ENCODE data around the gene PRR23C.
"Not testable (repeated sequence)": the region's sequence is repeated elsewhere in the genome, so short reads cannot be mapped to it uniquely, and the experiment has no call there.

The PRR23C gene

DNA sequence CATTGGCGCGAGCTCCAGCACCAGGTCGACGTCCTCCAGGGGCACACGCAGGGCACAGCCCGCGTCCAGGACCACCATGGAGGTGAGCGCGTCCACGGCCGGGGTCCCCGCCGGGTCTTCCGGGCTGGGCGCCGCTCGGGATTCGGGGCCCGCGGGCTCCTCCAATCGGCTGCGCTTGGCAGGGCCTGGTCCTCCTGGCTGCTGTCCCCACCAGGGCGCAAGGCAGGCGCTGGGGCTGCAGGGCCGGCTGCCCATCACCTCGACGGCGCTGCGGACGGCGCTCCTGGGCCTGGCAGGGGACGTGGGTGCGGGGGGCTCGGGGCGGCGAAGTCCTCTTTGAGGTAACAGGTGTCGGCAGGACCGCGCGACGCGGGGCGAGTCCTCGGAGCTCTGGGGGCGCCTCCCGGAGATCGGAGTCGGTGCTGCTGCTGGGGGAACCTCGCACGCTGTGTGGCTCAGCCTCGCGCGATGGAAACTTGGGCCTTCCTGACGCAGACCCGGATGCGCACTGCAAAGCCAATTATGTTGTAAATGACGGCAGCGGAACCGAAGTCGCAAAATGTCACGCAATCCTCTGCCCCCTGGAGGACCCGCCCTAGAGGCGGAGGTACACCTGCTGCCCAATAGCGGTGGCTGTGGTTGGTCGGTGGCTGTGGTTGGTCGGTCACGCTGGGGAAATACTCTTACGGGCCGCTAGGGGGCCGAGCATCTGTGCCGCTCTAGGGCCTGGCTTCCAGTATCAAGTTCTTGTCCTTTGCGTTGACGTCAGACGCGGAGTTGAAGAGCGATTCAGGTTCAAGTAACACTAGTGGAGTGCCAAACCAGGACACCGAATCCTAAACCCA is at the start of gene PRR23C:
PRR23C (minus strand) TSS at position 527 of the 845 bp plus-strand sequence; CDS start at position 255, 272 bp downstream.
- no peak for DNase-seq

DNA sequence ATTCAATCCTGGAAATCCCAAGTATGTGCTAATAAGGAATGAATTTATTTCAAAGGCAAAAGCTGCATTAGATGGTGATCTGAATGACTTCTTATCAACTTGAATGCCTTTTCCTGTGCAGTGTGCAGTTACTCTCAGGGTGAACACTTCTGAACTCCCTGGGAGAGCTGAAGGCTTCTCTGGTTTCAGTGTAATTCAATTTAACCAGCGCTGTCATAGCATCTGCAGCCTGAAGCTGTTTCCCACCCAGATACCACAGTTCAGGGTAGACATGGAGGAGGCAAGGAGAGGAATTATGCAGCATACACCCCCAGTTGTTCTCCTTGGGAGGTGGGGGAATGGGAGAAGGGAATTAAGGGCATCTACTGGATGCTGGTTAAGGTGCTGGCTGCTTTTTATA is 49.1 kb upstream of the PRR23C start:
- DNase-seq, result no peak

DNA sequence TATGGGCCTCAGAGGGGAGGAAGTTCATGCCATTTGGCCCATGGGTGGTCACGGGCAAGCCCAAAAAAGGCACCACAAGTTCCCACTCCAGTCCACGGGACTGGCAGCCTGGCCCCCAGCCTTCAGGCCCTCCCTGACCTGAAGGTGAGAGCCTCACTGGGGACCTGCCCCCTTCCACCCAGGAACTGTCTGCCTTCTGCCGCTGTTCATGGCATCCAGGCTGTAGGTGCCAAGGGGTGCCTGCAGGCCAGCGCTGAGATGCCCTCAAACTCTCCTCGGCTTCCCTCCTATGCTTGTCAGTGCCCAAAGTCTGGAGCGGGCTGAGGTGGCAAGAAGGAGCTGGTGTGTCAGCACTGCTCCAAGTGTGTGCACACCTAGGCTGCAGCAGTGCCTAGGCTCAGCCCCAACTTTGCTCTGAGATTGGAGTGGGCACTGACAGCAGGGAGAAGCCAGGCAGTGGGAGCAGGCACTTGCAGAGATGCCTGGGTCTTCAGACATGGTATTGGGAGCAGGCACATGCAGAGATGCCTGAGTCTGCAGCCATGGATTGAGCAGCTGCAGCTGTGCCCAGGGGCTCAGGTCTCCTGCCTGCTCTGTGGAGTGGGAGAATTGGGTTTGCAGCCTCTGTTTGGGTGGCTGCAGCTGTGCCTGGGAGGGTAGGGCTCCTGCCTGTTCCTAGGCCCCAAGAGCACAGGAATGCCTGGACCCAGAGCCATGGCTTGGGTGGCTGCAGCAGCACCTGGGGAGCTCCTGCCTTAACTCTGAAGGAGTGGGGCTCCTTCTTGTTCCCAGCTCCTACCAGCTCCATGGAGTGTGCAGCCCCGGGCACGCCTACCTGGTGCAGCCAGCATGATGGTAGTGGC is 44.0 kb upstream of the PRR23C start:
- no peak for DNase-seq

DNA sequence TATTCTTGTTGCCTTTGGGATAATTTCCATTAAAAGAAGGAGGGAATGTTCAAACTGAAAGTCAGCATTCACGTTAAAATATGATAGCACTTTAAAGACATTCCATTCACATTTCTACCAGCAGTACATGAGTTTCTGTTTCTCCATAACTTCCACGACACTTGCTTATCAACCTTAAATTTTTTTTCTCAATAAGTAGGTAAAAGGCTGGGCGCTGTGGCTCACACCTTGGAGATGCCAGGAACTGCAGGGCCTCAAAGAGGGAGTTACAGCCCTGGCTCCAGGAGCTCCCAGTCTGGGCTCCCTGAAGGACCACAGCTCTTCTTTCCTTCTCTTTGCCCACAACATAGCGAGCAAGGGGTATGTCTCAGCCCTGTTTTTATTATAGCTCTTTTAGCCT is 42.9 kb upstream of the PRR23C start:
- DNase-seq, result no peak

DNA sequence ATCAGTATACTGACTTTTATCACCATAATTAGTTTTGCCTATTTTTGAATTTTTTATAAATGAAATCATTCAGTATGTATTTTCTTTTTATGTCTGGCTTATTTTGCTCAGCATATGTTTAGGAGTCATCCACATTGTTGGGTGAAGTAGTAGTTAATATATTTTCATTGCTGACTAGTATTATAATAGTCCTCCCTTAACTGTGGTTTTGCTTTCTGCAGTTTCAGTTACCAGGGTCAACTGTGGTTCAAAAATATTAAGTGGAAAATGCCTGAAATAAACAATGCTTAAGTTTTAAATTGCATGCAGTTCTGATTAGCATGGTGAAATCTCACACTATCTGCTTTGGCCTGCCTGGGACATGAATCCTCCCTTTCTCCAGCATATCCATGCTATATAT is 39.5 kb upstream of the PRR23C start:
- no peak for DNase-seq

DNA sequence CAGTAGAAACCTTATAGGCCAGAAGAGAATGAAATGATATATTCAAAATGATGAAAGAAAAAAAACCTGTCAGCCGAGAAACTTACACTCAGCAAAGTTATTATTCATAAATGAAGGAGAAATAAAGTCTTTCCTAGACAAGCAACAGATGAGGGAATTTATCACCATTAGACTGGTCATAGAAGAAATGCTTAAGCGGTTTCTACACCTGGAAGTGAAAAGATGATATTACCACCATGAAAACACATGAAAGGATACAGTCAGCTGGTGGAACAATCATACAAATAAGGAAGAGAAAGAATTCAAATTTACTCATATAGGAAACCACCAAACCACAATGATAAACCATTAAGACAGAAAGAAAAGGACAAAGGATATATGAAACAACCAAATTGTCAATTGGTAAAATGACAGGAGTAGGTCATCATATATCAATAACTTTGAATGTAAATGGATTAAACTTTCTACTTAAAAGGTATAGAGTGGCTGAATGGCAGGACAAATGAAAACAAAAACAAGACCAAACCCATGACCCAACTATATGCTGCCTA is 29.9 kb upstream of the PRR23C start:
- DNase-seq, result no peak

DNA sequence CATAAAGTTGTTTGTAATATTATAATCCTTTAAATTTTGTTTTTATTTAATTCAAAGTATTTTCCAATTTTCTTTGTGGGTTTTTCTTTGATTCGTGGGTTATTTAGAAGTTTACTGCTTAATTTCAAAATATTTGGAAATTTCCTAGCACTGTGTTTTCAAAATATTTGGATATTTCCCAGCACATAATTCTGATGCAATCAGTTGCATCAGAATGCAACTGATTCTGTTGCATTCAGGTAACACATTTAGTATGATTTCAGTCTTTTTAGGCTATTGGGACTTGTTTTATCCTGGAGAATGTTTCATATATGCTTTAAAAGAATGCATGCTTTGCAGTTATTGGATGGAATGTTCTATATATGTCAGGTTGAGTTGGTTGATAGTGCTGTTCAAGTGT is 18.2 kb upstream of the PRR23C start:
- no peak for DNase-seq

DNA sequence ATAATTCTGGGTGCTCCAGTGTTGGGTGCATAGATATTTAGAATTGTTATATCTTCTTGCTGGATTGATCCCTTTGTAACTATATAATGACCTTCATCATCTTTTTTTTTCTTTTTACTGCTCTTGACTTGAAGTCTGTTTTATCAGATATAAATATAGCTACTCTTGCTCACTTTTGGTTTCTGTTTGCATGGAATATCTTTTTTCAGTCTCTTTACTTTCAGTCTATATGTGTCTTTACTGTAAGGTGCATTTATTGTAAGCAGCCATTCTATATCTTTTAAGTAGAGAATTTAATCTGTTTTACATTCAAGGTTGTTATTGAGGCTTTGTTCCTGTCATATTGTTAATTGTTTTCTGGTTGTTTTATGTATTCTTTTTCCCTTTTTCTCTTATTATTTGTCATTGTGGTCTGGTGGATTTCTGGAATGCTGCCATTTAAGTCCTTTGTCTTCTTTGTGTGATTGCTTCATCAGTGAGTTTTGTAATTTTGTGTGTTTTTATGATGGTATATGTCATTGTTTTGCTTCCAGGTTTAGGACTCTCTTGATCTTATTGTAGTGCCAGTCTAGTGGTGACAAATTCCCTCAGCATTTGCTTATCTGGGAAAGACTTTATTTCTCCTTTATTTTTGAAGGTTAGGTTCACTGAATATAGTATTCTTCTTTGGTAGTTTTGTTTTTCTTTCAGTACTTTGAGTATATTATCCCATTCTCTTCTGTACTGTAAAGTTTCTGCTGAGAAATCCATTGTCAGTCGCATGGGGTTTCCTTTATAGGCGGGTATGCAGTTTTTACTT is 8.3 kb upstream of the PRR23C start:
- DNase-seq, result no peak

DNA sequence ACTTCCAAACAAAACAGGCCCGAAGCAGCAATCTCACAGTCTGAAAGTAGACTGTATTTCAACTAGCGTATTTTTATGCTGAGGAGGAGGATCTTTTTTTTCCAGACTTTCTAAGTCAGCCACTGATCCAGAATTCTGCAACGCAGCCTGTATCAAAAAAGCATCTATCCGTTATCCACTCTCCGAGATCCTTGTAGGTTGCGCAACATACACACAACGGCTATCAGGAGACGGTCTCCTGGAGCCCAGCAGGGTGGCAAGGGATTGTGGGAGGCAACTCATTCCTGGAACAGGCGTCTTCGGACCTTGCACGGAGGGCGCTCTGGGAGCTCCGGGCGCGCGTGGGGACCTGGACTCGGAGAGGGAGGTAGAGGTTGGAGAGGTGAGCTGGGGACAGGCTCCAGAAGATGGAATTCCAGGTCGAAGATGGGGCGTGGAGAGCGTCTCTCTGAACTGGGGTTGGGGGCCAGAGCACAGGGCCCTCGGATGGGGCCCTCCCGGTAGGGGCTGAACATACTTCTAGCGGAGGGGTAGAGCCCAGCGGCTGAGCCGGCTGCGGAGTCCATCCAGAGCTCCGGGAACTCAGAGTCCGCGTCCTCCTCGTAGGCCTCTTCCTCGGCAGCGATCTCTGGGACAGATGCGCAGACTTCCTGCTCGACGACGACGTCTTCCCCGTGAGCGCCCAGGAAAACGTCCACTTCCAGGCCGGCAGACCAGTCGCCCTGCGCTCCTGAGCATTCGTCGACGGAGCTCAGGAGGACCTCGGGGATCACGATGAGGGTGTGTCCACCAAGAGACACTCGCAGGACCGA is 932 bp downstream of the PRR23C start:
- DNase-seq, result no peak

DNA sequence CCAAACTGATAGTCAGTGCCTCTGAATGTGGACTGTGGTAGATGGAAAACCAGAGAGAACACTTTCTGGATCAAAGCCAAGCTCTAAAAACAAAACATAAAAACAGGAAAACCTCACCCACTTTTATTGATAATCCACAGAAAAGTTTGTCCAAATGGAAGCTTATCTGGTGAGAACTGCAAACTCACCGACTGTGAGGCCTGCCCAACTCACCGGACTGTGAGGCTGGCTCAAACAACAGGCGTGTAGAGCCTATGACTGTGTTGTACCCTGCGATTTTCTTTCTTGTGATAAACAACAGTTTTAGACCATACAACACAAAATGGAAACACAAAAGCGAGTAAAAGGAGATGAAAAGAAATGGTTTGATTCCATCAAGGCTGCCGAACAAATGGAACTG is 7.2 kb downstream of the PRR23C start:
- DNase-seq, result no peak

DNA sequence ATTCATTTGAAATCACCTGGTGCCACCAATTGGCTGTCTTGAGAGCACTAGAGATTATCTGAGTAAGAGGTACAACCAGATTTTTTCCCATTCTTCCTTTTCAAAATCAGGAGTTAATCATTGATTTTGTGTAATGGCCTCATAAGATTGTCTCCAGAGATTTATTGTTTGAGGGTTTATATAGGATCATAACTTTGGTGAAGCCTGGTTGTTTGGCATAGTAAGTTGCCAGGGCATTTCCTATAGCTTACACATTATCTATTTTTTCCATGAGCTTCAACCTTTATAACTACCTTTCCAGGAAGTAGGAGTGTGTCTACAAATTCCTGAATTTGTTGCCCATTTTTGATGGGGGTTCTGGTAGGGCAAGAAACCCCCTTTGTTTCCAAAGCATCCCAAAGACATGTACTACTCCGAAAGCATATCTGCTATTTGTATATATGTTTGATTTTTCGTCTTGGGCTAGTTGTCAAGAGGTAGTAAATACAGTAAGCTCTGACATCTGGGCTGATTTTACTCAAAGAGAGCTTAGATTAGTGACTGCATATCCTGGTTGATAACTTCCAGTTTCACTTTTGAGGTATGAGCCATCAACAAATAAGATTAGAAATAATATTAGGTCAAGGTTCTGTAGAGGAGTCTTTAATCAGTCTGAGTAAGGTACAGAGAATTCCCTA is 12.2 kb downstream of the PRR23C start:
- DNase-seq, result no peak

DNA sequence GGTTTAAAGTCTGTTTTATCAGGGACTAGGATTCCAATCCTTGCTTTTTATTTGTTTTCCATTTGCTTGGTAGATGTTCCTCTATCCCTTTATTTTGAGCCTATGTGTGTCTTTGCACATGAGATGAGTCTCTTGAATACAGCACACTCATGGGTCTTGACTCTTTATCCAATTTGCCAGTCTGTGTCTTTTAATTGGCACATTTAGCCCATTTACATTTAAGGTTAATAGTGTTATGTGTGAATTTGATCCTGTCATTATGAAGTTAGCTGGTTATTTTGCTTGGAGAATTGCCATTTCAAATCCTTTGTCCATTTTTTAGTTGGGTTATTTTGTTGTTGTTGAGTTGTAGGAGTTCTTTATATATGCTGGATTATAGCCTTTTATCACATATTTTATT is 14.1 kb downstream of the PRR23C start:
- not testable (repeated sequence) for DNase-seq

DNA sequence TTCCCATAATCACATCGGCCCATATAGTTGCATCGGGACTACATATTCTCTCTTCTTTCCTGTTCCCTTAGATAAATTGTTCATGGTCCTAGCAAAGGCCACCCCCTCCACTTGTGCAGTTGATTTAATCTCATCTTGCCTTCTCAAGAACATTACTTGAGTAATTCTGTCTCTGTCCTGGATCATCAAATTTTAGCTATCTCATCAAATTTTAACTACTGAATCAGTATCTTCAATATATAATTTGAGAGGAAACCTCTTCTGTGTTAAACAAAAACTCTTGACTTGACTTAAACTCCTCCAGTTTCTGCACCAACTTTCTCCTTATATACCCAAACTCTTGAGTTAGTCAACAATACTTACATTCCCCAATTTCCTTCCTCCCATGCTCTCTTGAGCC is 19.7 kb downstream of the PRR23C start:
- no peak for DNase-seq

DNA sequence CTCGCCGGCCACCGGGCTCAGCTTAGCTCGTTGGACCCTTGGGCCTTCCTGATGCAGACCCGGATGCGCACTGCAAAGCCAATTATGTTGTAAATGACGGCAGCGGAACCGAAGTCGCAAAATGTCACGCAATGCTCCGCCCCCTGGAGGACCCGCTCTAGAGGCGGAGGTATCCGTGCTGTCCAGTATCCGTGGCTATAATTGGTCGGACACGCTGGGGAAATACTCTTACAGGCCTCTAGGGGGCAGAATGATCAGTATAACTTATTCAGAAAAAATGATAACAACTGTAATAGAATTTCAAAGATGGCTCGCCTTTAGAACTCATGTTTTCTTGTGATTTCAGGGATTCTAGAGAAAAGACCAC is 23.8 kb downstream of the PRR23C start, which contains the start of gene PRR23B:
PRR23B (minus strand) TSS at position 59 of the 367 bp plus-strand sequence. CDS start 265 bp downstream, outside the sequence.
- DNase-seq, result no peak

DNA sequence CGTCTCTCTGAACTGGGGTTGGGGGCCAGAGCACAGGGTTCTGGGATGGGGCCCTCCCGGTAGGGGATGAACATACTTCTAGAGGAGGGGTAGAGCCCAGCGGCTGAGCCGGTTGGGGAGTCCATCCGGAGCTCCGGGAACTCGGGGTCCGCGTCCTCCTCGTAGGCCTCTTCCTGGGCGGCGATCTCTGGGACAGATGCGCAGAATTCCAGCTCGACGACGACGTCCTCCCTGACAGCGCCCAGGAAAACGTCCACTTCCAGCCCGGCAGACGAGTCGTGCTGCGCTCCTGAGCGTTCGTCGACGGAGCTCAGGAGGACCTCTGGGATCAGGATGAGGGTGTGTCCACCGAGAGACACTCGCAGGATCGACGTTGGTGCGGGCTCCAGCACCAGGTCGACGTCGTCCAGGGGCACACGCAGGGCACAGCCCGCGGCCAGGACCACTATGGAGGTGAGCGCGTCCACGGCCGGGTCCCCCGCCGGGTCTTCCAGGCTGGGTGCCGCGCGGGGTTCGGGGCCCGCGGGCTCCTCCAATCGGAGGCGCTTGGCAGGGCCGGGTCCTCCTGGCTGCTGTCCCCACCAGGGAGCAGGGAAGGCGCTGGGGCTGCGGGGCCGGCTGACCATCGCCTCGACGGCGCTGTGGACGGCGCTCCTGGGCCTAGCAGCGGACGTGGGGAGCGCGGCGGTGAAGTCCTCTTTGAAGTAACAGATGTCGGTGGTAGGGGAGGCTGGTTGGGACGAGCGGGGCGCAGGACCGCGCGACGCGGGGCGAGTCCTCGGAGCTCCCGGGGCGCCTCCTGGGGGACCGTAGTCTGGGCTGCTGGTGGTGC is 24.4 kb downstream of the PRR23C start:
- no peak for DNase-seq

DNA sequence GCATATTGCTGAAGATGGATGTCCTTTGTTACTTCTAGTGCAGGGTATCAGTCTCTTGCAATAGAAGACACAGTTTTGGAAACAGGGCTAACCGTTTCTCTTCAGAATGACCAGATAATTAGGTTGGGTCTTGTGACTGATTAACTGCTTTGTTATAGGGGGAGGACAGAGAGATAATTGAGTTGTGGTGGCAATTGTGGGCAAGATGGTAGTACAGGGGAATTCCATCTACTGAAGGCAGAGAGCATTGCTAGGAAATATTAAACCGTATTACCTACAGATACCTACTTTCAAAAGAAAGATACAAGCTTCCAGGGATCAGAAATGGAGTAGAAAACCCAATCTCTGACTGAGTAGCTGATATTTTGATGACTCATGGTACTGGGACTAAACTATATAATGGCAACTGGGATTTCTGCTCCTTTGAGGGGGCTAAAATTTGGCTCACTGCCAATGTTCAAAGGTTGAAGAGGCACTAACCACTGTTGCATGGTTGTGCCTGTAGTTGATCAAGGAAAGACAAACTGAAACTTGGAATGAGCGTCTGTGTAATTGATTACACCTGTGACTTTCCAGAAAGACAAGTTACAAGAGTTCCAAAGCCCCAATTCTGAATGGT is 28.2 kb downstream of the PRR23C start:
- DNase-seq, result no peak

DNA sequence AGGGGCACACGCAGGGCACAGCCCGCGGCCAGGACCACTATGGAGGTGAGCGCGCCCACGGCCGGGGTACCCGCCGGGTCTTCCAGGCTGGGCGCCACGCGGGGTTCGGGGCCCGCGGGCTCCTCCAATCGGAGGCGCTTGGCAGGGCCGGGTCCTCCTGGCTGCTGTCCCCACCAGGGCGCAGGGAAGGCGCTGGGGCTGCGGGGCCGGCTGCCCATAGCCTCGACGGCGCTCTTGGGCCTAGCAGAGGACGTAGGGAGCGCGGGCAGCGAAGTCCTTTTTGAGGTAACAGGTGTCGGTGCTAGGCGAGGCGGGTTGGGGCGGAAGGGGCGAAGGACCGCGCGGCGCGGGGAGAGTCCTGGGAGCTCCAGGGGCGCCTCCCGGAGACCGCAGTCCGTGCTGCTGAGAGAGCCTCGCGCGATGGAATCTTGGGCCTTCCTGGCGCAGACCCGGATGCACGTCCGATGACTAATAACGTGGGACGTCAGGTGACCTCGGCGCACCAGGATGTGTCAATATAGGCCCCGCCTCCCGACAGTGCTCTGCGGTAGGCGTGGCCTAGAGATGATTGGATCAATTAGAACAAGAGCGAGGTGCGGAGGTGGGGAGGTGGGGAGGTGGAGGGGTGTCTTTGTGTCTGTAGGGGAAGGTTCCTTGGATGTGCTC is 38.5 kb downstream of the PRR23C start, which contains the start of gene PRR23A:
PRR23A (minus strand) TSS at position 218 of the 666 bp plus-strand sequence; CDS start at position 218, 0 bp downstream.
- no peak for DNase-seq

DNA sequence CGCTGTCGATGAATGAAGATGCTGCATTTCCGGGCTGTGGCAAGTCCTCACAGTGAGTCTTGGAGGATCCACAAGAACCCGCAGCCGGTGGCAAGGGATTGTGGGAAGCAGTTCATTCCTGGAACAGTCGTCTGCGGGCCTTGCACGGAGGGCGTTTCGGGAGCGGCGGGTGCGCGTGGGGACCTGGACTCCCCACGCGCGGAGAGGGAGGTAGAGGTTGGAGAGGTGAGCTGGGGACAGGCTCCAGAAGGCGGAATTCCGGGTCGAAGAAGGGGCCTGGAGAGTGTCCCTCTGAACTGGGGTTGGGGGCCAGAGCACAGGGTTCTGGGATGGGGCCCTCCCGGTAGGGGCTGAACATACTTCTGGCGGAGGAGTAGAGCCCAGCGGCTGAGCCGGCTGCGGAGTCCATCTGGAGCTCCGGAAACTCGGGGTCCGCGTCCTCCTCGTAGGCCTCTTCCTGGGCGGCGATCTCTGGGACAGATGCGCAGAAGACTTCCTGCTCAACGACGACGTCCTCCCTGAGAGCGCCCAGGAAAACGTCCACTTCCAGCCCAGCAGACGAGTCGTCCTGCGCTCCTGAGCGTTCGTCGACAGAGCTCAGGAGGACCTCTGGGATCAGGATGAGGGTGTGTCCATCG is 39.2 kb downstream of the PRR23C start:
- no peak for DNase-seq

DNA sequence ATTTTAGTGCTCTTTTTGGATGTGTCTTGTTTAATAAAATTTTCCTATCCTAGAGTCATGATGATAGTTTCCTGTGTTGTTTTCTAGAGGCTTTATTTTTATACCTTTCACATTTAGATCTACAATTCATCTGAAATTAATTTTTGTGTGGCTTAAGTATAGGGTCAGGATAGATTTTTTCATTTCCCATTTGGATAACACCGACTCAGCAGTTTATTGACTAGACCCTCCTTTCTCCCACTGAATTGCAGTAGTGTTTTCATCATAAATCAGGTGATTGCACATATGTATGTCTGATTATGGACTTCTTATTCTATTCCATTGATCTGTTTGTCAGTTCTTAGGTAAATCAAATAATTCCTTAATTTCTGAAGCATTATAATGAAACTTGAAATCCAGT is 49.0 kb downstream of the PRR23C start:
- DNase-seq, result no peak
